Stromal cell of bone marrow (primary cell): ENCODE results near the gene LRIT3.

Experiments
- DNase-seq: peaks from one replicate; pipeline ENCODE4 v3.0.0-alpha.2; 2012; ENCODE audit warnings: low read depth

The LRIT3 gene

GRCh38 chr4:109847896-109848442, at the start of gene LRIT3:
Gene LRIT3, plus strand, starts transcription at chr4:109848107. Its CDS starts 95 bp downstream, at chr4:109848202.
- no peak for DNase-seq

- no peak for DNase-seq
Observed at GRCh38 chr4:109798866-109799265, 49.0 kb upstream of the LRIT3 start.

GRCh38 chr4:109801099-109801789, 46.7 kb upstream of the LRIT3 start:
- no peak for DNase-seq

GRCh38 chr4:109801895-109802319, 46.0 kb upstream of the LRIT3 start, which contains the start of gene CFI:
Gene CFI, minus strand, starts transcription at chr4:109801999. Its CDS starts 28 bp downstream, at chr4:109801971.
- peak; percentile 78 for DNase-seq

GRCh38 chr4:109803924-109804571, 43.9 kb upstream of the LRIT3 start:
- DNase-seq: peak; percentile 37

GRCh38 chr4:109809655-109810054, 38.3 kb upstream of the LRIT3 start:
- no peak for DNase-seq

GRCh38 chr4:109810552-109811387, 37.1 kb upstream of the LRIT3 start:
- DNase-seq: no peak

- DNase-seq: no peak
Observed at GRCh38 chr4:109811707-109812106, 36.2 kb upstream of the LRIT3 start.

GRCh38 chr4:109815151-109816081, 32.5 kb upstream of the LRIT3 start, which contains the start of gene GAR1:
Gene GAR1, plus strand, starts transcription at chr4:109815762. Its CDS starts 403 bp downstream, at chr4:109816165.
- peak; percentile 89 for DNase-seq

- no peak for DNase-seq
Observed at GRCh38 chr4:109816082-109816442, 31.8 kb upstream of the LRIT3 start.

GRCh38 chr4:109816894-109817293, 31.0 kb upstream of the LRIT3 start:
- DNase-seq: no peak

GRCh38 chr4:109818268-109818667, 29.6 kb upstream of the LRIT3 start:
- no peak for DNase-seq

GRCh38 chr4:109820563-109820962, 27.3 kb upstream of the LRIT3 start:
- DNase-seq: no peak

GRCh38 chr4:109821185-109821584, 26.7 kb upstream of the LRIT3 start:
- no peak for DNase-seq

GRCh38 chr4:109826719-109827118, 21.2 kb upstream of the LRIT3 start:
- no peak for DNase-seq

GRCh38 chr4:109827672-109828071, 20.2 kb upstream of the LRIT3 start, which contains the start of gene RRH:
Gene RRH, plus strand, starts transcription at chr4:109827972. Its CDS starts 56 bp downstream, at chr4:109828028.
- DNase-seq: no peak

GRCh38 chr4:109833756-109834155, 14.2 kb upstream of the LRIT3 start:
- no peak for DNase-seq

- DNase-seq: no peak
Observed at GRCh38 chr4:109836985-109837384, 10.9 kb upstream of the LRIT3 start.

GRCh38 chr4:109846395-109847098, 1.4 kb upstream of the LRIT3 start:
- DNase-seq: no peak

GRCh38 chr4:109848501-109848900, 594 bp downstream of the LRIT3 start:
- no peak for DNase-seq
